Neural progenitor cell (in vitro differentiated cells): ENCODE data around the gene AK4.

Source experiments
- EZH2 ChIP-seq: fragments of 200-600 bp; sonication (generic); IDR thresholded peaks from 2 replicates; pipeline ENCODE4 v1.6.1; 2017; ENCODE audit warnings: antibody characterized with exemption, mild to moderate bottlenecking, moderate library complexity
- TF ChIP-seq, protein P1 (sequence below): fragments of 200-600 bp; sonication (generic); IDR thresholded peaks from 2 replicates; pipeline ENCODE4 v1.5.1; 2017; ENCODE audit warnings: antibody characterized with exemption, mild to moderate bottlenecking

- TF ChIP-seq, protein P1, sequence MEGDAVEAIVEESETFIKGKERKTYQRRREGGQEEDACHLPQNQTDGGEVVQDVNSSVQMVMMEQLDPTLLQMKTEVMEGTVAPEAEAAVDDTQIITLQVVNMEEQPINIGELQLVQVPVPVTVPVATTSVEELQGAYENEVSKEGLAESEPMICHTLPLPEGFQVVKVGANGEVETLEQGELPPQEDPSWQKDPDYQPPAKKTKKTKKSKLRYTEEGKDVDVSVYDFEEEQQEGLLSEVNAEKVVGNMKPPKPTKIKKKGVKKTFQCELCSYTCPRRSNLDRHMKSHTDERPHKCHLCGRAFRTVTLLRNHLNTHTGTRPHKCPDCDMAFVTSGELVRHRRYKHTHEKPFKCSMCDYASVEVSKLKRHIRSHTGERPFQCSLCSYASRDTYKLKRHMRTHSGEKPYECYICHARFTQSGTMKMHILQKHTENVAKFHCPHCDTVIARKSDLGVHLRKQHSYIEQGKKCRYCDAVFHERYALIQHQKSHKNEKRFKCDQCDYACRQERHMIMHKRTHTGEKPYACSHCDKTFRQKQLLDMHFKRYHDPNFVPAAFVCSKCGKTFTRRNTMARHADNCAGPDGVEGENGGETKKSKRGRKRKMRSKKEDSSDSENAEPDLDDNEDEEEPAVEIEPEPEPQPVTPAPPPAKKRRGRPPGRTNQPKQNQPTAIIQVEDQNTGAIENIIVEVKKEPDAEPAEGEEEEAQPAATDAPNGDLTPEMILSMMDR: no peak
- TF ChIP-seq EZH2: no peak
Measured at GRCh38 chr1:65190229-65190628, 42.2 kb downstream of the AK4 start.
